ENCODE measurements around the gene SMTNL2.
"Not testable (repeated sequence)": the region's sequence is repeated elsewhere in the genome, so short reads cannot be mapped to it uniquely, and the experiment has no call there.

Gene SMTNL2

DNA sequence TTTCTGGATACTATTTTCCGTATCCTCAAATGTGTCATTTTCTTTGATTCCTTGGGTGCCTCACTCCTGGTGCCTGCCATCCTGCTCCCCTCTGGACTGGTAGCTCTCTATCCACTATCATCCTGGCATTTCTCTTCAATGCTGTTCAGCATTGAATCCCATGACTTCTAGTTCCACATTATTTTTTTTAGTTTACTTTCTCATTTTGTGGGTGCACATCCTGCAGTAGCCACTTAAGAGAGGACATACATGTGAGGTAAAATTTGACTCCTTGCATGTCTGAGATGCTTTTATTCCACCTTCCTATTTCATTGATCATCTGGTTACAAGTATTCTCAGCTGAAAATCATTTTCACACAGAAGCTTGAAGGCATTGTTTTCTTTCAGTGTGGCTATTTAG is 38.0 kb downstream of the SMTNL2 start:
- no peak overlapping the region for H3K4me3 ChIP-seq (ENCODE audit: low read length)
- H3K4me1 ChIP-seq (ENCODE audit: low read length): no peaks in the 10 kb centered on the region
- TF ChIP-seq EZH2phosphoT487 (IDR thresholded peaks at IDR 0.05; ENCODE audit: low read length) (no peak), EZH2 (optimal IDR thresholded peaks at IDR 0.05; ENCODE audit: low read depth, low read length) (no peak)
- TF ChIP-seq, protein P1, sequence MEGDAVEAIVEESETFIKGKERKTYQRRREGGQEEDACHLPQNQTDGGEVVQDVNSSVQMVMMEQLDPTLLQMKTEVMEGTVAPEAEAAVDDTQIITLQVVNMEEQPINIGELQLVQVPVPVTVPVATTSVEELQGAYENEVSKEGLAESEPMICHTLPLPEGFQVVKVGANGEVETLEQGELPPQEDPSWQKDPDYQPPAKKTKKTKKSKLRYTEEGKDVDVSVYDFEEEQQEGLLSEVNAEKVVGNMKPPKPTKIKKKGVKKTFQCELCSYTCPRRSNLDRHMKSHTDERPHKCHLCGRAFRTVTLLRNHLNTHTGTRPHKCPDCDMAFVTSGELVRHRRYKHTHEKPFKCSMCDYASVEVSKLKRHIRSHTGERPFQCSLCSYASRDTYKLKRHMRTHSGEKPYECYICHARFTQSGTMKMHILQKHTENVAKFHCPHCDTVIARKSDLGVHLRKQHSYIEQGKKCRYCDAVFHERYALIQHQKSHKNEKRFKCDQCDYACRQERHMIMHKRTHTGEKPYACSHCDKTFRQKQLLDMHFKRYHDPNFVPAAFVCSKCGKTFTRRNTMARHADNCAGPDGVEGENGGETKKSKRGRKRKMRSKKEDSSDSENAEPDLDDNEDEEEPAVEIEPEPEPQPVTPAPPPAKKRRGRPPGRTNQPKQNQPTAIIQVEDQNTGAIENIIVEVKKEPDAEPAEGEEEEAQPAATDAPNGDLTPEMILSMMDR (IDR thresholded peaks at IDR 0.05; ENCODE audit: low read length): no peak
- H3K9me3 ChIP-seq (replicated peaks; ENCODE audit: insufficient read depth, low read length): no peaks in the 10 kb centered on the region
- peaks cover 31% of the 10 kb centered on the region for H3K27me3 ChIP-seq (replicated peaks; ENCODE audit: insufficient read depth, low read length)
- H3K4me2 ChIP-seq (ENCODE audit: low read depth, low read length): no peak overlapping the region
- DNase-seq: no peak
- H3K36me3 ChIP-seq (replicated peaks; ENCODE audit: insufficient read depth, low read length): no peaks in the 10 kb centered on the region
- no peak overlapping the region for H3K9ac ChIP-seq (ENCODE audit: low read length)
- H2AFZ ChIP-seq (ENCODE audit: low read length): no peak overlapping the region
- no peaks in the 10 kb centered on the region for H3F3A ChIP-seq (ENCODE audit: insufficient read depth, low read length)
- no peaks in the 10 kb centered on the region for H3K79me2 ChIP-seq (ENCODE audit: low read length)
- no peaks in the 10 kb centered on the region for H4K20me1 ChIP-seq (ENCODE audit: insufficient read depth, low read length)
- no peak overlapping the region for H3K27ac ChIP-seq (ENCODE audit: low read length)
- no peaks in the 10 kb centered on the region for H3K9me2 ChIP-seq (replicated peaks; ENCODE audit: insufficient read depth, low read length)

DNA sequence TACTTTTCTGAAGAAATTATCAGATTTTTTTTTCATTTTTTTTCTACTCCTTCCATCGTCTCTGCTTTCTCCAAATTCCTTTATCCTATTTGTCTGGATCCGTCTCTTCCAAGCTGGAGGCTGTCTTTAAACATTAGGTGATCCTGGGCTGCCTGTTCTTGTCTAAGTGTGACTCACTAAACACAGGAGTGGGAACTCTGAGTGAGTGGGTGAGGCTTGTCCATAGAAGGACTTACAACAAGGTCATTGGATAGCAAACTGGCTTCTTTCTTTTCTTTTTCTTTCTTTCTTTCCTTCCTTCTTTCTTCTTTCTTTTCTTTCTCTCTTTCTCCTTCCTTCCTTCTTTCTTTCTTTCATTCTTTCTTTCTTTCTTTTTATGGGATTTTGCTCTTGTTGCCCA is 38.9 kb downstream of the SMTNL2 start:
- no peak overlapping the region for H3K9ac ChIP-seq (ENCODE audit: low read length)
- no peaks in the 10 kb centered on the region for H3K36me3 ChIP-seq (replicated peaks; ENCODE audit: insufficient read depth, low read length)
- no peaks in the 10 kb centered on the region for H3K9me3 ChIP-seq (replicated peaks; ENCODE audit: insufficient read depth, low read length)
- H4K20me1 ChIP-seq (ENCODE audit: insufficient read depth, low read length): no peaks in the 10 kb centered on the region
- DNase-seq: no peak
- no peaks in the 10 kb centered on the region for H3K79me2 ChIP-seq (ENCODE audit: low read length)
- H3K4me1 ChIP-seq (ENCODE audit: low read length): no peaks in the 10 kb centered on the region
- peaks cover 22% of the 10 kb centered on the region for H3K27me3 ChIP-seq (replicated peaks; ENCODE audit: insufficient read depth, low read length)
- no peak overlapping the region for H3K27ac ChIP-seq (ENCODE audit: low read length)
- H3F3A ChIP-seq (ENCODE audit: insufficient read depth, low read length): no peaks in the 10 kb centered on the region
- no peak for TF ChIP-seq EZH2phosphoT487 (IDR thresholded peaks at IDR 0.05; ENCODE audit: low read length)
- TF ChIP-seq, protein P1 (IDR thresholded peaks at IDR 0.05; ENCODE audit: low read length): no peak
- no peak for TF ChIP-seq EZH2 (optimal IDR thresholded peaks at IDR 0.05; ENCODE audit: low read depth, low read length)
- no peak overlapping the region for H3K4me3 ChIP-seq (ENCODE audit: low read length)
- no peak overlapping the region for H3K4me2 ChIP-seq (ENCODE audit: low read depth, low read length)
- no peak overlapping the region for H2AFZ ChIP-seq (ENCODE audit: low read length)
- no peaks in the 10 kb centered on the region for H3K9me2 ChIP-seq (replicated peaks; ENCODE audit: insufficient read depth, low read length)

DNA sequence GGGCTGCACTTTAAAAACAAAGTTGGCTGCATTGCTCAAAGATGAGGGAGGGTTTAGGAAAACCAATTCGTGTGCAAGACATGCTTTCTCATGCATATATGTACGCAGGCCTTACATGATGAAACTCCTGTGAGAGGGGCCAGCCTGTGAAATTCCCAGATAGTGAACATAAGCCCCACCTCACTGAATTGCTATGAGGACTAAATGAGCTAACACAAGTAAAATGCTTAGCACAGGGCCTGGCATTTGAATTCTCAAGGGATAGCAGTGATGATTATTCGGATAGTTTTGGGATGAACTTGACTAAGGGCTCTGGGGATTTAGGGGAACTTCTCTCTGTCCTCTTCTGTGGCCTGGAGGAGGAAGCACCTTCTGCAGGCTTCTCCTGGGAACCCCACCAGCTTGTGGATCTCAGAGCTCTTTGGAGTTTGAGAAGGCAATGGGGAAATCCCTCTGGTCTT is 40.2 kb downstream of the SMTNL2 start:
- not testable (repeated sequence) for H3K4me2 ChIP-seq (ENCODE audit: low read depth, low read length); H3K27ac ChIP-seq (ENCODE audit: low read length); H3K9me2 ChIP-seq (replicated peaks; ENCODE audit: insufficient read depth, low read length); H3K79me2 ChIP-seq (ENCODE audit: low read length); H3K9ac ChIP-seq (ENCODE audit: low read length); H3K36me3 ChIP-seq (replicated peaks; ENCODE audit: insufficient read depth, low read length); H3F3A ChIP-seq (ENCODE audit: insufficient read depth, low read length); H2AFZ ChIP-seq (ENCODE audit: low read length); H4K20me1 ChIP-seq (ENCODE audit: insufficient read depth, low read length); H3K4me3 ChIP-seq (ENCODE audit: low read length); DNase-seq; H3K9me3 ChIP-seq (replicated peaks; ENCODE audit: insufficient read depth, low read length); H3K4me1 ChIP-seq (ENCODE audit: low read length)
- peaks cover 21% of the 10 kb centered on the region; the same call in 1 of the 2 replicates for H3K27me3 ChIP-seq (replicated peaks; ENCODE audit: insufficient read depth, low read length)

DNA sequence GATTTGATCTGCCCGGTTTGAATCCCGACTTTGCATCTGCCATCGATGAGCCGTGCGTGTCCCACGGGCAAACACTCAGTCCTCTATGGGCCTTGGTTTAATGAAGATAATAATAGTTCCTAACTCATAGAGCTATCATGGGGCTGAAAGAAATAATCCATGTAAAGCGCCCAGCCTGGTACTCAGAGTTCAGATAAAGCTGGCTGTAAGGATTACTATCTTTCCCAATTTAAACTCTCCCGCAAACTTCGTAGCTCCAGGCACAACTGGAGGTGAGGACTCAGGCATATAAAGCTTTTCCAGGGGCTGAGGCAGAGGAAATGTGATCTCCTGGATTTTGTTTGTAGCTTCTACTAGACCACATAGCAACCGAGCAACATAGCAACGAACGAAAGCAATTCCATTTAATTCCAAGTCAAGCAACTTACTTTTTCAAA is 40.9 kb downstream of the SMTNL2 start:
- H3K36me3 ChIP-seq (replicated peaks; ENCODE audit: insufficient read depth, low read length): no peaks in the 10 kb centered on the region
- no peaks in the 10 kb centered on the region for H3K9me2 ChIP-seq (replicated peaks; ENCODE audit: insufficient read depth, low read length)
- H2AFZ ChIP-seq (ENCODE audit: low read length): no peak overlapping the region
- no peaks in the 10 kb centered on the region for H3K9me3 ChIP-seq (replicated peaks; ENCODE audit: insufficient read depth, low read length)
- H3K4me1 ChIP-seq (ENCODE audit: low read length): no peaks in the 10 kb centered on the region
- no peaks in the 10 kb centered on the region for H4K20me1 ChIP-seq (ENCODE audit: insufficient read depth, low read length)
- no peak for DNase-seq
- TF ChIP-seq EZH2 (optimal IDR thresholded peaks at IDR 0.05; ENCODE audit: low read depth, low read length): no peak
- no peak for TF ChIP-seq EZH2phosphoT487 (IDR thresholded peaks at IDR 0.05; ENCODE audit: low read length)
- TF ChIP-seq, protein P1 (IDR thresholded peaks at IDR 0.05; ENCODE audit: low read length): no peak
- no peak overlapping the region for H3K4me3 ChIP-seq (ENCODE audit: low read length)
- H3K27me3 ChIP-seq (replicated peaks; ENCODE audit: insufficient read depth, low read length): peaks cover 21% of the 10 kb centered on the region; the same call in 1 of the 2 replicates
- H3K4me2 ChIP-seq (ENCODE audit: low read depth, low read length): no peak overlapping the region
- no peaks in the 10 kb centered on the region for H3F3A ChIP-seq (ENCODE audit: insufficient read depth, low read length)
- H3K79me2 ChIP-seq (ENCODE audit: low read length): no peaks in the 10 kb centered on the region
- H3K9ac ChIP-seq (ENCODE audit: low read length): no peak overlapping the region
- H3K27ac ChIP-seq (ENCODE audit: low read length): no peak overlapping the region

Measured in MM.1S (cell line).